Spleen (tissue), 11 donors: ENCODE results near the gene GP5. TPM values are rescaled to one million over a fixed set of nuclear protein-coding genes. Genes with fewer than 3 reads are reported as not detected.

ENCODE experiments used
- DNase-seq: peaks from one replicate; pipeline ENCODE4 v3.0.0-alpha.2; 2020
- H3K27ac ChIP-seq, 8 donors: fragments of 200-600 bp; sonication (generic) in 7 of 8; 1 replicate in 4 of 8; 2 replicates in 4 of 8; pipeline versions ENCODE4 v1.5.0 to v1.8.0; 2016 to 2021; ENCODE audit warnings: inconsistent platforms in 4 of 8, mild to moderate bottlenecking in 4 of 8, moderate library complexity in 1 of 8
- H3K27me3 ChIP-seq, 7 donors: fragments of 200-600 bp; sonication (generic) in 6 of 7; replicated peaks in 1 of 7; 1 replicate in 4 of 7; 2 replicates in 3 of 7; pipeline versions ENCODE4 v1.5.0 to v1.8.0; 2016 to 2021; ENCODE audit warnings: inconsistent platforms in 3 of 7, mild to moderate bottlenecking in 1 of 7
- H3K36me3 ChIP-seq, 6 donors: fragments of 200-600 bp; sonication (generic) in 5 of 6; 1 replicate in 4 of 6; 2 replicates in 2 of 6; pipeline versions ENCODE4 v1.5.0 to v1.8.0; 2016 to 2021; ENCODE audit warnings: inconsistent platforms in 2 of 6
- H3K4me1 ChIP-seq, 6 donors: fragments of 200-600 bp; sonication (generic) in 5 of 6; 1 replicate in 3 of 6; 2 replicates in 3 of 6; pipeline versions ENCODE4 v1.5.0 to v1.8.0; 2016 to 2021; ENCODE audit warnings: inconsistent platforms in 3 of 6
- H3K4me3 ChIP-seq, 8 donors: fragments of 200-600 bp; sonication (generic) in 7 of 8; 1 replicate in 4 of 8; 2 replicates in 4 of 8; pipeline versions ENCODE4 v1.5.0 to v1.8.0; 2016 to 2021; ENCODE audit warnings: inconsistent platforms in 4 of 8, mild to moderate bottlenecking in 4 of 8, moderate library complexity in 2 of 8
- H3K9me3 ChIP-seq, 8 donors: fragments of 200-600 bp; sonication (generic) in 7 of 8; 1 replicate in 4 of 8; 2 replicates in 4 of 8; pipeline versions ENCODE4 v1.5.0 to v1.8.0; 2016 to 2021; ENCODE audit warnings: inconsistent platforms in 4 of 8
- CTCF ChIP-seq, 11 experiments: fragments of 200-600 bp in 7 of 11; fragments of 450-650 bp in 4 of 11; sonication (generic) in 4 of 11; IDR thresholded peaks in 8 of 11; conservative IDR thresholded peaks in 3 of 11; 1 replicate in 7 of 11; 2 replicates in 4 of 11; pipeline versions ENCODE4 v1.4.0 to v1.8.0; 2016 to 2021; ENCODE audit warnings: antibody characterized with exemption in 11 of 11, inconsistent platforms in 4 of 11, mild to moderate bottlenecking in 1 of 11
- POLR2A ChIP-seq, 3 donors: fragments of 450-650 bp; IDR thresholded peaks; one replicate each; pipeline ENCODE4 v1.5.1; 2017; ENCODE audit warnings: antibody characterized with exemption in 3 of 3, mild to moderate bottlenecking in 1 of 3
- POLR2AphosphoS5 ChIP-seq, 3 donors: sonication (generic); formaldehyde crosslinking; IDR thresholded peaks; one replicate each; pipeline ENCODE4 v1.5.1; 2017; ENCODE audit warnings: antibody characterized with exemption in 3 of 3
- WGBS, 5 donors: extraction: QIAGEN DNeasy Blood & Tissue Kit in 3 of 5; methylation state at CpG; one replicate each; pipeline versions ENCODE4 v1.1.5 to v1.1.7; 2013 to 2018; 5-methylcytosine and 5-hydroxymethylcytosine counted together
- intact Hi-C: fragments of 100-400 bp; cut with DNase I; formaldehyde crosslinking; loops from one replicate; pipeline ENCODE4 v1.15.0; 2023; ENCODE audit warnings: low total_unique reads
- polyA plus RNA-seq, 3 donors: library from polyadenylated mRNA; stranded (reverse); fragments of 200-250 nt; gene quantifications; one replicate each; pipeline ENCODE4 v1.2.1, GENCODE V29; 2013
- total RNA-seq, 7 donors: library from RNA; depleted of rRNA in 3 of 7; stranded (reverse); fragments of >200 nt in 3 of 7; fragmentation: NEBNext Ultra II Directional in 4 of 7; extraction: Animal tissue kit (Norgen Biotek cat#: 25700) in 4 of 7; gene quantifications; one replicate each; pipeline versions ENCODE4 v1.1.0 to v1.2.1, GENCODE V29; 2016 to 2021
- donor health status: healthy with polysubstance abuse.
- donor health status: DM: no; HTN: no; CAD: no; lungs with moderate emphysema.
- donor health status: DM: no; HTN: no; CAD: no.
- donor health status: Bipolar disorder and iron deficiency.
- donor health status: healthy.
- donor health status: DM: no; HTN: no; CAD: no.
- donor health status: DM: yes; HTN: yes; CAD: no.

GP5 gene
- total and polyA plus RNA-seq, 10 donors, result 0.15 to 1.8 (median 0.55) TPM

- Histone ChIP-seq H3K4me1 (no peaks in the 10 kb centered on the region), H3K36me3 (no peaks in the 10 kb centered on the region), H3K4me3 (no peak overlapping the region), H3K9me3 (no peaks in the 10 kb centered on the region), H3K27ac (no peak overlapping the region), H3K27me3 (peaks cover 0 to 58% (median 0%) of the 10 kb centered on the region in 7 donors)
- DNase-seq, result peak; percentile 41
- TF ChIP-seq CTCF (IDR thresholded peaks at IDR 0.05 in 8 of 11, conservative IDR thresholded peaks at IDR 0.05 in 3 of 11), result no peak
- TF ChIP-seq POLR2A (IDR thresholded peaks at IDR 0.05), result no peak
- no peak for TF ChIP-seq POLR2AphosphoS5 (IDR thresholded peaks at IDR 0.05)
- intact Hi-C loops, result no loop called here
- 70 to 77% (median 75%) methylated on average over 19 to 20 of the region's 20 CpGs for WGBS, 5 donors
Measured at GRCh38 chr3:194382196-194382891, 16.7 kb downstream of the GP5 start.

- Histone ChIP-seq H3K9me3 (no peaks in the 10 kb centered on the region), H3K4me1 (no peaks in the 10 kb centered on the region), H3K36me3 (no peaks in the 10 kb centered on the region), H3K27ac (no peak overlapping the region), H3K4me3 (no peak overlapping the region), H3K27me3 (peaks cover 0 to 63% (median 0%) of the 10 kb centered on the region in 7 donors)
- WGBS, 5 donors, result 64 to 78% (median 69%) methylated on average over 15 to 17 of the region's 17 CpGs
- TF ChIP-seq CTCF (IDR thresholded peaks at IDR 0.05 in 8 of 11, conservative IDR thresholded peaks at IDR 0.05 in 3 of 11) (no peak), POLR2A (IDR thresholded peaks at IDR 0.05) (no peak), POLR2AphosphoS5 (IDR thresholded peaks at IDR 0.05) (no peak)
- intact Hi-C loops, result no loop called here
- DNase-seq, result peak; percentile 51
Measured at GRCh38 chr3:194381460-194381875, 17.6 kb downstream of the GP5 start.

GRCh38 chr3:194380326-194380725, 18.7 kb downstream of the GP5 start:
- Histone ChIP-seq H3K27ac (no peak overlapping the region), H3K36me3 (no peaks in the 10 kb centered on the region), H3K27me3 (peaks cover 0 to 71% (median 0%) of the 10 kb centered on the region in 7 donors), H3K4me3 (no peak overlapping the region), H3K4me1 (peaks cover 0 to 4% (median 0%) of the 10 kb centered on the region in 6 donors), H3K9me3 (no peaks in the 10 kb centered on the region)
- TF ChIP-seq CTCF (IDR thresholded peaks at IDR 0.05 in 8 of 11, conservative IDR thresholded peaks at IDR 0.05 in 3 of 11), result no peak
- TF ChIP-seq POLR2A (IDR thresholded peaks at IDR 0.05), result no peak
- no peak for TF ChIP-seq POLR2AphosphoS5 (IDR thresholded peaks at IDR 0.05)
- 72 to 82% (median 76%) methylated on average over 6 to 7 of the region's 7 CpGs for WGBS, 5 donors
- intact Hi-C loops, result no loop called here
- peak; percentile 20 for DNase-seq

- TF ChIP-seq CTCF (IDR thresholded peaks at IDR 0.05 in 8 of 11, conservative IDR thresholded peaks at IDR 0.05 in 3 of 11), result no peak
- no peak for TF ChIP-seq POLR2AphosphoS5 (IDR thresholded peaks at IDR 0.05)
- TF ChIP-seq POLR2A (IDR thresholded peaks at IDR 0.05), result no peak
- Histone ChIP-seq H3K27me3 (peaks cover 0 to 70% (median 0%) of the 10 kb centered on the region in 7 donors), H3K4me3 (no peak overlapping the region), H3K4me1 (peaks cover 0 to 4% (median 0%) of the 10 kb centered on the region in 6 donors), H3K36me3 (no peaks in the 10 kb centered on the region), H3K27ac (no peak overlapping the region), H3K9me3 (no peaks in the 10 kb centered on the region)
- intact Hi-C loops, result no loop called here
- WGBS, 5 donors, result 87 to 91% (median 89%) methylated on average over 9 of the region's 9 CpGs
- no peak for DNase-seq
Measured at GRCh38 chr3:194379651-194380050, 19.4 kb downstream of the GP5 start.
